ENCODE data around the gene PRR13.

The PRR13 gene

DNA sequence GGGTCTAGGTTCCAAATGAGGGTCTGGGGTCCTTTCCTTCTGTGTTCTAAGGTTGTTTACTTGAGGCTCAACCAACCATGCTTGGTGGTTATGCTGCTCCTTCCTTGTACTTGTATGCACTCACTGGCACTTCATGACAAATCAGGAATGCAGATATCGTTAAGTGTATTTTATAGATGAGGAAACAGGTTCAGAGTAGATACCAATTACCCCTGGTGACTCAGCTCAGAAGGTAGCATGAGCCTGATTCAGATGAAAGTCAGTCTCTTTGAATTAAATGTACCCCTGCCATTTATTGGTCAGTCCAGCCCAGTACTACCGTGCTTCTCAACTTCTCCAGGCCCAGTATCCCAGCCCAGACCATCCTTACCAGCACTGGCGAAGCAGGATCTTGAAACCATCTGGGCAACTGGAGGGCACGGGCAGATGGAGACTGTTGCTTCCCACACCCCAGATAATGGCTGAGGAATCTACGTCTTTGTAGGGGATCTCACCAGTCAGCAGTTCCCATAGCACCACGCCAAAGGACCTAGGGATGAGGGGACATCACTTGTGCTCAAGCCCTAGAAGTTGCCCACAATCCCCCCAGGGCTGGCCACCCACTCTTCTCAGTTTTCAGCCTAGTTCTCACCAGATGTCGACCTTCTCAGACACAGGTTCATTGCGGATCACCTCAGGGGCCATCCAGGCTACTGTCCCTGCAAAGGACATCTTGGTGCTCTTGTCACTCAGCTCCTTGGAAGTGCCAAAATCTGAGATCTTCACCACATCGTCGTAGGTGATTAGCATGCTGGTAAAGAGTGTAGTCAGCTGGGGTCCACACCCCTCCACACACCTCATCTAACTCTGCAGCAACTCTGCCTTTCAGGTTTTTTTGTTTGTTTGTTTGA lies 43.4 kb downstream of the PRR13 start:
- no peak overlapping the region for H3K56ac ChIP-seq (ENCODE audit: low read length)
- no peak overlapping the region for H2AK5ac ChIP-seq (ENCODE audit: low read length)
- DNase-seq = no peak
- H3K79me1 ChIP-seq (ENCODE audit: low read length) = no peaks in the 10 kb centered on the region
- no peak overlapping the region for H2BK120ac ChIP-seq (ENCODE audit: low read depth, low read length)
- no peak overlapping the region for H3K4ac ChIP-seq (ENCODE audit: low read depth, low read length)
- H3K4me3 ChIP-seq (ENCODE audit: low read length) = no peak overlapping the region
- H3K4me1 ChIP-seq (ENCODE audit: control insufficient read depth, low read depth, low read length) = no peaks in the 10 kb centered on the region
- peaks cover 6% of the 10 kb centered on the region for H3K36me3 ChIP-seq (ENCODE audit: control insufficient read depth, insufficient read depth, low read length)
- no CpG with 5 or more reads among the region's 10 CpGs for WGBS (ENCODE audit: extremely low coverage, insufficient coverage, low lambda C conversion rate)
- H3K27ac ChIP-seq (ENCODE audit: low read depth, low read length) = no peak overlapping the region
- no peak overlapping the region for H3K18ac ChIP-seq (ENCODE audit: low read length)
- H4K8ac ChIP-seq (ENCODE audit: low read depth, low read length) = no peak overlapping the region
- H4K5ac ChIP-seq (ENCODE audit: low read length) = no peak overlapping the region
- no peak overlapping the region for H2BK15ac ChIP-seq (replicated peaks; ENCODE audit: low read depth)
- H3K23ac ChIP-seq (ENCODE audit: low read length) = no peak overlapping the region
- H3K9ac ChIP-seq (ENCODE audit: low read length) = no peak overlapping the region
- H3K27me3 ChIP-seq (ENCODE audit: insufficient read depth, low read length, poor library complexity) = no peaks in the 10 kb centered on the region
- no peak overlapping the region for H2BK5ac ChIP-seq (ENCODE audit: low read length)
- H3K4me2 ChIP-seq (ENCODE audit: low read length) = no peak overlapping the region
- no peaks in the 10 kb centered on the region for H3K79me2 ChIP-seq (ENCODE audit: control insufficient read depth, insufficient read depth, low read length)

DNA sequence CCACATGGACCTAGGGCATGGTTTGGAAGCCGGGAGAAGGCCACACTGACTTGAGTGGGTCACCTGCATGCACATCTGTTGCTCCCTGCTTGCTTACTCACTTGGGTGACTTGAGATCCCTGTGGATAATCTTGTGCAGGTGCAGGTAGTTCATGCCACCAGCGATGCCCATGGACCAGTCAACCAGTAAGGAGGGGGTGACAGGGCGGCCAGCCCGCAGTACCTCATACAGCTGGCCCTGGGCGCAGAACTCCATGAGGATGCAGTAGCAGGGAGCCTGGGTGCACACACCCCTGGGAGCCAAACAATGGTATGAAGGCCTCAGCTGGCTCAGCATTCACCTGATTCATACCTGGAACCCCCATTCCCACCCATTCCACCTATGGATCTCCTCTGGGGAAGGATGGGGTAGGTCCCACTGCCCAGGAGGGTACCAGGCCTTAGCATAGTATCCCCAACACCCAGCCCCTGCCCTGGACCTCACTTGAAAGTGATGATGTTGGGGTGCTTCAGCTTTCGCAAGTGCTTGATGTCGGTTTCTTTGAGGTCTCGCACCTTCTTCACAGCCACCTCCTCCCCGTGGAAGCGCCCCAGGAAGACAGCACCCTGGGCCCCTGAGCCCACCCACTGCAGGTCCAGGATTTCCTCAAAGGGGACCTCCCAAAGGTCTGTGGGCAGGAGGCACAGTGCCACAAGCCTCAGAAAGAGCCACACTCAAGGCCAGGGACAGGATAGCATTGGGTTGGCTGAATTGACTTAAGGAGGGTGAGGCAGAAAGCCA lies 44.6 kb downstream of the PRR13 start:
- Histone ChIP-seq H3K79me2 (ENCODE audit: control insufficient read depth, insufficient read depth, low read length) (no peaks in the 10 kb centered on the region), H2BK120ac (ENCODE audit: low read depth, low read length) (no peak overlapping the region), H3K23ac (ENCODE audit: low read length) (no peak overlapping the region), H3K4me3 (ENCODE audit: low read length) (no peak overlapping the region), H3K56ac (ENCODE audit: low read length) (no peak overlapping the region), H2BK15ac (replicated peaks; ENCODE audit: low read depth) (no peak overlapping the region), H3K27ac (ENCODE audit: low read depth, low read length) (no peak overlapping the region), H3K18ac (ENCODE audit: low read length) (no peak overlapping the region), H2AK5ac (ENCODE audit: low read length) (no peak overlapping the region), H3K4me2 (ENCODE audit: low read length) (no peak overlapping the region), H4K8ac (ENCODE audit: low read depth, low read length) (no peak overlapping the region), H3K79me1 (ENCODE audit: low read length) (no peaks in the 10 kb centered on the region), H3K4me1 (ENCODE audit: control insufficient read depth, low read depth, low read length) (no peaks in the 10 kb centered on the region), H3K36me3 (ENCODE audit: control insufficient read depth, insufficient read depth, low read length) (peaks cover 5% of the 10 kb centered on the region), H2BK5ac (ENCODE audit: low read length) (no peak overlapping the region), H3K27me3 (ENCODE audit: insufficient read depth, low read length, poor library complexity) (no peaks in the 10 kb centered on the region), H3K9ac (ENCODE audit: low read length) (no peak overlapping the region), H4K5ac (ENCODE audit: low read length) (no peak overlapping the region), H3K4ac (ENCODE audit: low read depth, low read length) (no peak overlapping the region)
- DNase-seq = no peak
- no CpG with 5 or more reads among the region's 10 CpGs for WGBS (ENCODE audit: extremely low coverage, insufficient coverage, low lambda C conversion rate)

DNA sequence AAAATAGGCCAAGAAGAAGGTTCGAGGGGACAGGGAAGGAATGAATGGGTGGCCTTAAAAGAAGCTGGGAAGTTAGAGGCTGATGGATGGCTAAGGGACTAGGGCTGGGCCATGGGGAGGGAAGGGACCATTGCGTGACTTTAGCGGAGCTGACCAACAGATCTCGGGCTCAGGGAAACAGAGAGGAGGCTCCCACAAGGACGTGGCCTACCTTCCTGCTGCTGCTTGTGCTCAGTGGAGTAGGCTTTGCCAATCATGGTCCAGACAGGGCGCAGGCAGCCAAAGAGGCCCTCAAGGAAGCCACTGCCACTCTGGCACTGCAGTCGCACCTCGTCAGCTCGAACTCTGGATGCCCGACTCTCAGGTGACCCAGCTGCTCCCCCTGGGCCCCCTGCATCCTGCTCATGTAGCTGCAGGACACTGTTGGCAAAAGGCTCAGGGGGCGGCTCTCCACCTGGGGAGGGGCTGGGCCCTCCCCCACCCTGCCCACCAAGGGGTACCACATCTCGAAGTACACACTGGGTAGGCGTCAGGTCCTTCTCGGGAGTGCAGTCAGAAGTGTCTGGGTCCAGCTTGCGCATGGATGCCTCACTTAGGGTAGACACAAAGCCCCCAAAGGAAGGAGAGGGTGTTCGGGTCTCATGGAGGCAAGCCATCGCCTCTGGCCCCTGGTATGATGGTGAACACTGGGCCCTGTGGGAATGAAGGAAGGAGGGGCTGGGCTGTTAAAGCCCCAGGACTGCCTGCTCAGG lies 45.4 kb downstream of the PRR13 start:
- Histone ChIP-seq H3K4ac (ENCODE audit: low read depth, low read length) (no peak overlapping the region), H2BK15ac (replicated peaks; ENCODE audit: low read depth) (no peak overlapping the region), H3K23ac (ENCODE audit: low read length) (no peak overlapping the region), H3K27me3 (ENCODE audit: insufficient read depth, low read length, poor library complexity) (no peaks in the 10 kb centered on the region), H3K18ac (ENCODE audit: low read length) (no peak overlapping the region), H3K4me2 (ENCODE audit: low read length) (no peak overlapping the region), H4K8ac (ENCODE audit: low read depth, low read length) (no peak overlapping the region), H2BK5ac (ENCODE audit: low read length) (no peak overlapping the region), H3K9ac (ENCODE audit: low read length) (no peak overlapping the region), H3K36me3 (ENCODE audit: control insufficient read depth, insufficient read depth, low read length) (peaks cover 3% of the 10 kb centered on the region), H3K79me2 (ENCODE audit: control insufficient read depth, insufficient read depth, low read length) (no peaks in the 10 kb centered on the region), H4K5ac (ENCODE audit: low read length) (no peak overlapping the region), H3K4me3 (ENCODE audit: low read length) (no peak overlapping the region), H3K27ac (ENCODE audit: low read depth, low read length) (no peak overlapping the region), H2AK5ac (ENCODE audit: low read length) (no peak overlapping the region), H3K4me1 (ENCODE audit: control insufficient read depth, low read depth, low read length) (no peaks in the 10 kb centered on the region), H3K79me1 (ENCODE audit: low read length) (no peaks in the 10 kb centered on the region), H3K56ac (ENCODE audit: low read length) (no peak overlapping the region), H2BK120ac (ENCODE audit: low read depth, low read length) (no peak overlapping the region)
- no CpG with 5 or more reads among the region's 17 CpGs for WGBS (ENCODE audit: extremely low coverage, insufficient coverage, low lambda C conversion rate)
- DNase-seq = no peak

DNA sequence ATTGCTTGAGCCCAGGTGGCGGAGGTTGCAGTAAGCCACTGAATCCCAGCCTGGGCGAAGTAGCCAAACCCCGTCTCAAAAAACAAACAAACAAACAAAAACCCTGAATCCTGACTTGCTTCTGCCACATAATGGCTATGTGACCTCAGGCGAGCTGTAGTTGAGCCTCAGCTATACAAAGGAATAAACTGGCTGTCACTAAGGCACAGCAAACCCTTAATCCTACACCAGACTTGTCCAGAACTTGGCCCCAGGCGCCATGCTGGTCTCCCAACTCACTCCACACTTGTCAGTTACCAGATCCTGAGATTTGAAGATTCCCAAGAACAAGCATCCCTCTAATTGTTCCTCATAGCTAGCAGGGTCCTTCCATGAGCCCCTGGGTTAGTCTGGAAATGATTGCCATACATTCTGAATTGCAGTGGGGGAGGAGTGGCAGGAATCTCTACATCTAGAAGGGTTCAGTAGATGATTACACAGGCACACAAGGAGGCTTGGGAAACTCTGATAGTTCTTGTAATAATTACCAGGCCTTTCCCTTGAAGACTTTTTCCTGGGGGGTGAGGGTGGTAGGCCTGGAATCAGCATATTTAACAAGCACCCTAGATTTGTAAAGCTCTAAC lies 47.8 kb downstream of the PRR13 start:
- no peak overlapping the region for H3K27ac ChIP-seq (ENCODE audit: low read depth, low read length)

DNA sequence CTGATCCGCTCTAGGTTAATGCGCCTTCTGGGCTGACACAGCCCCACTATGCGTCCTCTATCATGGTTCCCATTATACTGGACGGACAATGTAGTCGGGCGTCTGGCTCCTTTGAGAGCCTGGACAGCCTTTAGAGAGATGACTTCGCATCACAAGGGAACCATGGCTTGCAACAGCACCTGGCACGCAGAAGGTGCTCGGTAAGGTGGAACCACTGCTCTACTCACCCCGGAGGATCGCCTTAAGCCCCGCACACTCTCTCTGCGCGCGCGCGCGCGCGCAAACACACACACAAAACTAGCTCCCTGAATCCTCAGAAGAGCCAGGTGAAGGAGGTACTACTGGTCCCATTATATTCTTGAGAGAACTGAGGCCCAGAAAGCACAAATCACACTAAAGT lies 50.7 kb downstream of the PRR13 start:
- no peaks in the 10 kb centered on the region for H3K79me2 ChIP-seq (ENCODE audit: control insufficient read depth, insufficient read depth, low read length)

More for the DNA sequence above, 47.8 kb downstream of the PRR13 start:
- Histone ChIP-seq H3K79me2 (ENCODE audit: control insufficient read depth, insufficient read depth, low read length) (no peaks in the 10 kb centered on the region), H3K4ac (ENCODE audit: low read depth, low read length) (no peak overlapping the region), H4K5ac (ENCODE audit: low read length) (no peak overlapping the region), H3K27me3 (ENCODE audit: insufficient read depth, low read length, poor library complexity) (no peaks in the 10 kb centered on the region), H2BK5ac (ENCODE audit: low read length) (no peak overlapping the region), H3K9ac (ENCODE audit: low read length) (no peak overlapping the region), H3K18ac (ENCODE audit: low read length) (no peak overlapping the region), H2BK120ac (ENCODE audit: low read depth, low read length) (no peak overlapping the region), H2AK5ac (ENCODE audit: low read length) (no peak overlapping the region), H3K56ac (ENCODE audit: low read length) (no peak overlapping the region), H2BK15ac (replicated peaks; ENCODE audit: low read depth) (no peak overlapping the region), H3K79me1 (ENCODE audit: low read length) (no peaks in the 10 kb centered on the region), H3K4me3 (ENCODE audit: low read length) (no peak overlapping the region), H3K23ac (ENCODE audit: low read length) (no peak overlapping the region), H4K8ac (ENCODE audit: low read depth, low read length) (no peak overlapping the region), H3K36me3 (ENCODE audit: control insufficient read depth, insufficient read depth, low read length) (peaks cover 3% of the 10 kb centered on the region), H3K4me2 (ENCODE audit: low read length) (no peak overlapping the region), H3K4me1 (ENCODE audit: control insufficient read depth, low read depth, low read length) (peaks cover 14% of the 10 kb centered on the region)
- no CpG with 5 or more reads among the region's 5 CpGs for WGBS (ENCODE audit: extremely low coverage, insufficient coverage, low lambda C conversion rate)
- no peak for DNase-seq

More for the DNA sequence above, 50.7 kb downstream of the PRR13 start:
- Histone ChIP-seq H3K4me2 (ENCODE audit: low read length) (peak overlapping the region; percentile 87), H2BK5ac (ENCODE audit: low read length) (no peak overlapping the region), H3K4ac (ENCODE audit: low read depth, low read length) (peak overlapping the region; percentile 5), H3K56ac (ENCODE audit: low read length) (peak overlapping the region; percentile 65), H3K4me3 (ENCODE audit: low read length) (peak overlapping the region; percentile 31), H3K27me3 (ENCODE audit: insufficient read depth, low read length, poor library complexity) (no peaks in the 10 kb centered on the region), H3K9ac (ENCODE audit: low read length) (peak overlapping the region; percentile 52), H3K18ac (ENCODE audit: low read length) (no peak overlapping the region), H3K23ac (ENCODE audit: low read length) (peak overlapping the region; percentile 89), H4K5ac (ENCODE audit: low read length) (no peak overlapping the region), H2BK15ac (replicated peaks; ENCODE audit: low read depth) (no peak overlapping the region), H3K36me3 (ENCODE audit: control insufficient read depth, insufficient read depth, low read length) (no peaks in the 10 kb centered on the region), H3K27ac (ENCODE audit: low read depth, low read length) (peak overlapping the region; percentile 30), H4K8ac (ENCODE audit: low read depth, low read length) (no peak overlapping the region), H3K4me1 (ENCODE audit: control insufficient read depth, low read depth, low read length) (peaks cover 20% of the 10 kb centered on the region), H2AK5ac (ENCODE audit: low read length) (no peak overlapping the region), H3K79me1 (ENCODE audit: low read length) (no peaks in the 10 kb centered on the region), H2BK120ac (ENCODE audit: low read depth, low read length) (no peak overlapping the region)
- no CpG with 5 or more reads among the region's 20 CpGs for WGBS (ENCODE audit: extremely low coverage, insufficient coverage, low lambda C conversion rate)
- DNase-seq = peak; percentile 54
